ENCODE measurements around the gene CIDEC.

Gene CIDEC, protein sequence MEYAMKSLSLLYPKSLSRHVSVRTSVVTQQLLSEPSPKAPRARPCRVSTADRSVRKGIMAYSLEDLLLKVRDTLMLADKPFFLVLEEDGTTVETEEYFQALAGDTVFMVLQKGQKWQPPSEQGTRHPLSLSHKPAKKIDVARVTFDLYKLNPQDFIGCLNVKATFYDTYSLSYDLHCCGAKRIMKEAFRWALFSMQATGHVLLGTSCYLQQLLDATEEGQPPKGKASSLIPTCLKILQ

DNA sequence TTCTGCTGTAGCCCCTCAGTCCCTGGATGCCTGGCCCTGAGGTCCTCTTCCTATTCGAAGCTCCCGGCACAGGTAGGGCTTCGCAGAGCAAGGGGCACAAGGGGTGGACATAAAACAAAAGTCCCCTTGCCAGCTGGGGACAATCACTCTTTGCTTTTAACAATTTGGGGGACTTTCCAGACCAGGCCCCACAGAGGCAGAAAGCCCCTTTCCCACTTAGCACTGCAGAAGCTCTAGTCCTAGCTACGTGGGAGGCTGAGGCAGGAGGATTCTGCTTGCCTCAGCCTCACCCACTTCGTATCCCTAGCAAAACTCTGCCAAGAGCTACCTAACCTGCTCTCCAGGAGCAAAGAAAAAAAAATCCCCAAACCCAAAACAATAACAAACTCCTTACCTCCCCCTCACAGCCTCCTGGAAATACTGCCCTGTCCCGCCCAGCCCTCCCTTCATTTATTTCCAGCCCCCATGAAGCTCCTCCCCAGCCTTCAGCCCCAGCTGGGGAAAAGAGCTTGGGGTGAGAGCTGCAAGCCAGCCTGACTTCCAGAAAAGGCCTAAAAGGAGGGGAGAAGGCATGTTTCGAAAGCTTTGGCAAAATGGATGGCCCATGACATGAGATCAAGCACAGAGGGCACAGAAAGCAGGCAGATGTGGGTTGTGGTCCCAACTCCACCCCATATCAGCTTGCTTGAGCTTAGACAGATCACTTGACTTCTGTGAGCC, at the start of gene CIDEC:
CIDEC (minus strand) TSS at position 424 of the 720 bp plus-strand sequence. CDS start 1,767 bp downstream, outside the sequence.
- no peak for DNase-seq (ENCODE audit: low read depth in 2 of 2)

DNA sequence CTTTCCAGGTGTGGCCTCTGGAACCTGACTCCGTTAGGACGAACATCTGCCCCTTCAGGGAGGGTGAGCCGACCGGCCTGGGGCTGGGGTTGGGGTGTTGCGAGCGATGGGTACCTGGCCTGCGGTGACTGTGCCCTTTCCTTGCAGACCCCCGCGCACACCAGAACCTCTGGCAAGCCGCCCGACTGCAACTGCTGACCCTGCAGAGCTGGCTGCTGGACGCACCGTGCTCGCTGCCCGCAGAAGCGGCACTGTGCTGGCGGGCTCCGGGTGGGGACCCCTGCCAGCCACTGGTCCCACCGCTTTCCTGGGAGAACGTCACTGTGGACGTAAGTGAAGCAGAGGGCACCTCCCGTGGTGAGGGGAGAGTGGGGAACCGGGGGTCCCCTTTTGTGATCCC, 48.1 kb upstream of the CIDEC start:
- DNase-seq (ENCODE audit: low read depth in 2 of 2): no peak

DNA sequence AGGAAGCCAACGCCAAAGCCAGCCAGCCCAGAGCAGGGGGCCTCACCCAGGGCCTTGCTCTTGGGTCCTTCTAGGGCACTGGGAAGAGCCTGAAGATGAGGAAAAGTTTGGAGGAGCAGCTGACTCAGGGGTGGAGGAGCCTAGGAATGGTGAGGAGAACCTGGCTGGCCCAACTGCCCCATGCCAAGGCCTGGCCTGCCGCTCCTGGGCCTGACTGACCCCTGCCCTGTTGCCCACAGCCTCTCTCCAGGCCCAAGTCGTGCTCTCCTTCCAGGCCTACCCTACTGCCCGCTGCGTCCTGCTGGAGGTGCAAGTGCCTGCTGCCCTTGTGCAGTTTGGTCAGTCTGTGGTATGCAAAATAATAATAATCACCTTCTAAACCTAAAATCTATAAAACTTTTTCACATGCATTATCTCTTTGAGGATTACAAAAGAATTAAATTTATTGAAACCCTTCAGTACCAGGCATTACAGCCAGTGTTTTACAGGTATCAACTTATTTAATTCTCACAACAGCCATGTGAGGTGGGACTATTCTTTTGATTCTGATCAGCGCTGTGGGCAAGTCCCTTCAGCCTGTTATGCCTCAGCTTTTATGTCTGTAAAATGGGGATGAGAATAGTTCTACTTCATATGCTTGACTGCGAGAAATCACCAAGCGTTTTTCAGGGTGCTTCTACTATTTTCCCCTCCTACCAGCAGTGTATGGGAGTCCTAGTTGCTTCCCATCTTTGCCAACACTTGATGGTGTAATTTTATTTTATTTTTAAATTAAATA, 38.4 kb upstream of the CIDEC start:
- DNase-seq (ENCODE audit: low read depth in 2 of 2): no peak

DNA sequence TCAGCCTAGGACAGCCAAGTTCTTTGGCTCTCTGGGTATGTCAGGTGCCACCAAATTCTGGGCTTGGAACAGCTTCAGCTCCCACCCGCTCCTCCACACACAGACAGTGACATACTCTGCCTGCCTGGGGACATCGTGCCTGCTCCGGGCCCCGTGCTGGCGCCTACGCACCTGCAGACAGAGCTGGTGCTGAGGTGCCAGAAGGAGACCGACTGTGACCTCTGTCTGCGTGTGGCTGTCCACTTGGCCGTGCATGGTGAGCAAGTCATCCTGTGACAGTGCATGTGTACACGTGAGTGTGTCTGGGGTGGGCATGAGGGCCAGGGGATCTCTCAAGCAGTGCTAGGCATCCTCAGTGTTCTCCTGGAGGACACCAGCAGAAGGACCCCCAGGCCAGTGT, 37.8 kb upstream of the CIDEC start:
- DNase-seq (ENCODE audit: low read depth in 2 of 2): no peak

DNA sequence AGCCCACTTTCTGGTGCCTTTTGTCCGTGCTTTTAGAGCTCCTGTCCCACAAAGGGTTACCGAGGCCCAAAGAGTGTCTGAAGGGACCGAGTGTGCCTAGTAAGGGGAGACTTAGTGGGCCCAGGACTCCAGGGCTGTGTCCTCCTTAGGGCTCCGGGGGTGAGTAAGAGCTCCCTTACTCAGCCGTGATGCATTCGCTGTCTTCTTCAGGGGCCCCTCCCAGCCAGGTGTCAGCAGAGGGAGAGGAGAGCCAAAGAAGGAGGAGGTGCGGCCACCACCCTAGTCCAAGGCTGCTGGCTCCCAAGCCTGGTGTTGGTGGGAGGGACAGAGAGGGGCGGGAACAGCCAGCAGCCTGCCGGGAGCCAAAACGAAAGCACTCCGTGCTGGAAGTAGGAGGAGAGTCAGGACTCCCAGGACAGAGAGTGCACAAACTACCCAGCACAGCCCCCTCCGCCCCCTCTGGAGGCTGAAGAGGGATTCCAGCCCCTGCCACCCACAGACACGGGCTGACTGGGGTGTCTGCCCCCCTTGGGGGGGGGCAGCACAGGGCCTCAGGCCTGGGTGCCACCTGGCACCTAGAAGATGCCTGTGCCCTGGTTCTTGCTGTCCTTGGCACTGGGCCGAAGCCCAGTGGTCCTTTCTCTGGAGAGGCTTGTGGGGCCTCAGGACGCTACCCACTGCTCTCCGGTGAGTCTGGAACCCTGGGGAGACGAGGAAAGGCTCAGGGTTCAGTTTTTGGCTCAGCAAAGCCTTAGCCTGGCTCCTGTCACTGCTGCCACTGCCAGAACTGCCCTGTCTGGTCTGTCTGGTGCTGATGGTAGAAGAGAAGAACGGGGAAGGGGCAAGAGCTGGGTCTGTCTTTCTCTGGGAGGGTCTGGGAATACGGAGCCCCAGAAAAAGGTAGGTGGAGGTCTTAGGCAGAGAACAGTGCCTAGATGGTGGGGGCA, 37.0 kb upstream of the CIDEC start, which contains the start of gene IL17RC:
IL17RC (plus strand) TSS at position 365 of the 947 bp plus-strand sequence; CDS start at position 583, 218 bp downstream.
- DNase-seq (ENCODE audit: low read depth in 2 of 2): peak; percentile 26 to 32

DNA sequence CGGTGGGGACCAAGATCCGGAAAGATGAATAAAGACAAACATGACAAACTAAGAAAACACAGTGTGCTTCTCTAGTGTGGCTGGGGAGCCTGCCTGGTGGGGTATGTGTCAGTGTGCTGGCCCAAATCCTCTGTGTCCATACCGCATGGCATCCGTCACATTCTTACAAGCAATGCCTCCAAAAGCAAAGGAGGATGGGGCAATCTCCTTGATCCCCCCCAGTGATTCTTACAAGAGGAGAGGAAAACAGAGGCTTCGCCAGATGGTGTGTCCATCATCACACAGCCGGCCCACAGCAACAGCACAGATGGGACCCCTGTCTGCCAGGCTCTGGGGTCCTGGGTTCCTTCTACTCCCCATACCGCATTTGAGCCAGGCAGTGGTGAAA, 36.3 kb upstream of the CIDEC start:
- no peak for DNase-seq (ENCODE audit: low read depth in 2 of 2)

DNA sequence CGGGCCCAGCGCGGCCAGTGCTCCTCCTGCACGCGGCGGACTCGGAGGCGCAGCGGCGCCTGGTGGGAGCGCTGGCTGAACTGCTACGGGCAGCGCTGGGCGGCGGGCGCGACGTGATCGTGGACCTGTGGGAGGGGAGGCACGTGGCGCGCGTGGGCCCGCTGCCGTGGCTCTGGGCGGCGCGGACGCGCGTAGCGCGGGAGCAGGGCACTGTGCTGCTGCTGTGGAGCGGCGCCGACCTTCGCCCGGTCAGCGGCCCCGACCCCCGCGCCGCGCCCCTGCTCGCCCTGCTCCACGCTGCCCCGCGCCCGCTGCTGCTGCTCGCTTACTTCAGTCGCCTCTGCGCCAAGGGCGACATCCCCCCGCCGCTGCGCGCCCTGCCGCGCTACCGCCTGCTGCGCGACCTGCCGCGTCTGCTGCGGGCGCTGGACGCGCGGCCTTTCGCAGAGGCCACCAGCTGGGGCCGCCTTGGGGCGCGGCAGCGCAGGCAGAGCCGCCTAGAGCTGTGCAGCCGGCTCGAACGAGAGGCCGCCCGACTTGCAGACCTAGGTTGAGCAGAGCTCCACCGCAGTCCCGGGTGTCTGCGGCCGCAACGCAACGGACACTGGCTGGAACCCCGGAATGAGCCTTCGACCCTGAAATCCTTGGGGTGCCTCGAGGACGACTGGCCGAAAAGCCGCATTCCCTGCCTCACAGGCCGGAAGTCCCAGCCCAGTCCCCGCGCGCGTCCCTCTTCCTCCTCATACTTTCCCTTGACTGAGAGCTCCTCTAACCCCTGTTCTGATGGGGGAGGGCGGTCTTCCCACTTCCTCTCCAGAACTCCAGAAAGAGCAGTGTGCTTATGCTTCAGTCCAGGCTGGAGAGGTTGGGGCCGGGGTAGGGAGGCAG, 35.4 kb upstream of the CIDEC start:
- no peak for DNase-seq (ENCODE audit: low read depth in 2 of 2)

DNA sequence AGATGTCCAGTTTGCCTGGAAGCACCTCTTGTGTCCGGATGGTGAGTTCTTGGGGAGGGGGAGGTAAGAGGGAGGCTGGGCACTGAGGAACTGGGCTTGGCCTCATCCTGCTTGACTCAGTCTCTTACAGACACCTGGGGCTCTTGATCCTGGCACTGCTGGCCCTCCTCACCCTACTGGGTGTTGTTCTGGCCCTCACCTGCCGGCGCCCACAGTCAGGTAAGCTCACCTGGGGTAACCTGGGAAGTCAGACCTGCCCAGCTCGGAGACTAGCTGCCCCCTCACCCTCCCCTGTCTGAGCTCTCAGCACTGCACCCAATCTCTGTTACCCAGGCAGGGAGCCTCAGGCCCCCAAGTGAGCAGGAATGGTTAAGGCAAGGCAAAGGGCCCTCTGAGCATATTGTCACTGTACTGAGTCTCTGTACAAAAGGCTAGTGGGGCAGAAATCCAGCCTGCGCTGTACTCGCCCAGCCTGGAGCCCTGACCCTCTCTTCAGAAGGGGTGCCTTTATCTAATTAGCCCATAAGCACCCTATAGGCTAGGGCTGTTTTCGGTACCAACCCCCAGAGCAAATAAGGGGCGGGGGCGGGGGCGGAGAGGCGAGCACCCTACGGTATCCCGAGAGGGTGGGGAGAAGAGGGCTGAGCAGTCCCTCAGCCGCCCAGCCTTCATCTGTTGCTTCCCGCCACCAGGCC, 34.7 kb upstream of the CIDEC start:
- no peak for DNase-seq (ENCODE audit: low read depth in 2 of 2)

DNA sequence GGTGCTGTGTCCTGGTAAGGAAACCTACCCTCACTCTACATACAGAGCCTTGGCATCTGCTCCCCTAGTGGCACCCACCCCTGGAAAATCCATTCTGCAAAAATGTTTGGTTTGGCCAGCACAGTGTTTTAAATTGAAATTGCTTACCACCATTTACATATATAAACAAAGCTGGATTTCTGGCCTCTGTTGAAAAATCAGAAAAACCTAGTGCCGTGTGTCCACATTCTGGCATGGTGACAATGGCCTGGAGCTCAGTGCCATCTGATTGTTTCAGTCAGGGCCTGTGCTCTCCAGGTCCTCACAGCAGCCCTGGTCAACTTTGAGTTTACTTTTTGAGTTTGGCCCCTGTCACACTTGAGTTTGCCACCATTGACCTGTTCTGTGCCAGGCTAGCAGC, 34.0 kb upstream of the CIDEC start:
- DNase-seq (ENCODE audit: low read depth in 2 of 2): no peak

DNA sequence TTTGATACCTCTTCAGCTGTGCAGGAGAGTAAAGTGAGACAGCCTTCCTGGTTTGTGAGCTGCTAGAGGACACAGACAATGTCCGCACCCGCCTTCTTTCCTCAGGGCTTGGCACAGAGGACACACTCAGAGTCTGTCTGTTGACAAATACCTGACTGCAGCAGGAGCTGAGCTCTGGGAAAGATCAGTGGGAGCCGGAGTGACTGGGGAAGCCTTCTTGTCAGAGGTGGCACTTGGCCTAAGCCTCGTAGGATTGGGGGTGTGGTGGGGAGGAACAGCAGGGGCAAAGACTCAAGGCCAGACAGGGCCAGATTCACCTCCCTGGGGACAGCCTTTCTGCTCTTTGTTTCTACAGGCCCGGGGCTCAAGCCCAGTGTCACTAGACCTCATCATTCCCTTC, 33.5 kb upstream of the CIDEC start:
- no peak for DNase-seq (ENCODE audit: low read depth in 2 of 2)

DNA sequence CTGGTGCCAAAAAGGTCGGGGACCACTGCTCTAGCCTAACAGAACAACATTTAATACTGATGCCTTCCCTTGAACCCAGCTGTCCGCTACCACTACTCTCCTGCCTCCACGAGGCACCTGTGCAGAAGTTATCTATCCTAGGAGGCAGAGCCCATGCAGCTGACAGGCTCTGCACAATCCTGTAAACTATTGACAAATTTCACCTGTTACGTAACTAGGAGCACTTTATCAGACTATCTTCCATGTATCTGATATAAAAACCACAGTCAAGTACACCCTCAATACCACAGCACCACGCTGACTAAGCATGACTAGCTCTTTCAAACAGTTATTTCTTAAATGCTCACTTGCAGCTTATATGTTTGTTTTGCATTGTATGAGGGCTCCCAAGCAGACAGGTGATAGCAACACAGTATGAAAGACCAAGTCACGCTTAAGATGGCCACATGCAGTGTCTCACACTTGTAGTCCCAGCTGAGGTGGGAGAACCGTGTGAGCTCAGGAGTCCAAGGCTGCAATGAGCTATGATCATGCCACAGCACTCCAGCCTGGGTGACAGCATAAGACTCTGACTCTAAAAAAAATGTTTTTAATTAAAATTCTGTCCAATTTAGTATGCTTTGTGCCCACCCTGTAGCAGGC, 32.4 kb upstream of the CIDEC start:
- DNase-seq (ENCODE audit: low read depth in 2 of 2): no peak

DNA sequence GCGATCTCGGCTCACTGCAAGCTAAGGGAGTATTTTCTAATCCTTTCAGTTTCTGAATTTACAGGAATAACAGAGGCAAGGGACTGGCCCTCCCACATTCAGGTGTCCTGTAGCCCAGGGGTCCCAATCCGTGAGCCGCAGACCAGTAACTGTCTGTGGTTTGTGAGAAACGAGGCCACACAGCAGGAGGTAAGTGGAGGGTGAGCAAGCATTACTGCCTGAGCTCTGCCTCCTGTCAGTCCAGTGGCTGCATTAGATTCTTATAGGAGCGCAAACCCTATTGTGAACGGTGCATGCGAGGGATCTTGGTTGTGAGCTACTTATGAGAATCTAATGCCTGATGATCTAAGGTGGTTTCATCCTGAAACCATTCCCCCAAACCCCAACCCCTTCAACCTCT, 31.8 kb upstream of the CIDEC start:
- DNase-seq (ENCODE audit: low read depth in 2 of 2): no peak

DNA sequence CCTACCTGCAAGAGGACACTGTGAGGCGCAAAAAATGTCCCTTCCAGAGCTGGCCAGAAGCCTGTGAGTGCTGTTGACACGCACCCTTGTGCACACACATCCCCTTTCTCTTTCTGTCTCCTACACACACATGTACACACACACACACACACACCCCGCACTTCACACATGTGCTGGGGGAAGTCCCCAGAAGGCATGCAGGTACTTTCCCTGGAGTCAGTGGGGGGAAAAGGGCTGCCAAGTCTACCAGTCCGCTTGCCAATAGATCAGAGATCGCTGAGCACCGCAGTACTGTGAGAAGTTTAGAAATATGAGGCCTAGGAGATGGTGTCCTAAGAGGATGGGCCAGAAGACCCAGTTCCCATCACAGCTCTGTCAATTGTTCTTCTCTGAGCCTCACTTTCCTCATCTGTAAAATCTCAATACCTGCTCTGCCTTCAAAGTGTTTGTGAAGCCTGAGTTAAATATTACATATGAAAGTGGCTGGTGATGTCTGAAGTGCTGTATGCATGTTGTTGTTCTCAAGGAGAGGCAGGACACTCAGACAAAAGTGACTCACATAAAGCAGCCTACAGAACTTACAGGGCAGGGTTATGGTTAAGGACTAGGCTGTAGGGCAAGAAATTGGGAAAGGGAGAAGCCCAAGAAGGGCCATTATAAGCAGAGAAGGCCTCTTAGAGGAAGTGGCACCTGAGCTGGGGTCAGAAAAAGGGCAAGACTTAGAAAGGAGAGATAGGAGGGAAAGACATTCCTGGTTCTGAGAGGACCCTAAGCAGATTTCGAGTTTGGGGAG, 29.4 kb upstream of the CIDEC start:
- DNase-seq (ENCODE audit: low read depth in 2 of 2): no peak

DNA sequence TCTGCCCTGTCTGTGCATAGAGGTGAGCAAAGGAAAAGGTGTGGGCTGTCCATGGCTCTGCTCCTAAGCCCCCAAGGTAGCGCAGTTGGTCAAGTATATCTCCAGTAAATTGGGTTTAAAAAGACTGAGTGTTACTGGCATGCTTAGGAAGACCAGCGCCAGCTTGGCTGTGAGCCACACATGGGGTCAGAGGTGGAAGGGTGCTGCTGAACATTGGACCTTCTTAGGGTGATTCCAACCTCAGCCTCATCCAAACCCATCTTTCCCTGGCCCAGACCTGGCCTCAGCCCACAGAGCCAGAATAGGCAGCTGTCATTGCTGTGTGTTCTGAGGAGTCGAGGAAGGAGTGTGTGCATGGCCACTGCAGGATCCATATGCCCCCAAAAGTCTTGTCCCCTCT, 28.2 kb upstream of the CIDEC start:
- no peak for DNase-seq (ENCODE audit: low read depth in 2 of 2)

DNA sequence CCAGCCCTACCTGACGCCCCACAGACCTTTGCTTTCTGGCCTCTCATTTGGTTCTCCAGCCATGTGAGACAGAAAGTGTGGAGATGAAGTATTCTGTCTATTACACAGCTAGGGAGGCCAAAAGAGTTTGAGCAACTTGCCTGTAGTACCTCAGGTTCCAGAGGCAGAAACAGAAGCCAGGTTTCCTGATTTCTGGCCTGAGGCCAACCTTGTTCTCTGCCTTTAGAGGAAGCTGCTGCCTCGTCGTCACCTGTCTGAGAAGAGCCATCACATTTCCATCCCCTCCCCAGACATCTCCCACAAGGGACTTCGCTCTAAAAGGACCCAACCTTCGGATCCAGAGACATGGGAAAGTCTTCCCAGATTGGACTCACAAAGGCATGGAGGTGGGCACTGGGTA, 26.4 kb upstream of the CIDEC start:
- no peak for DNase-seq (ENCODE audit: low read depth in 2 of 2)

DNA sequence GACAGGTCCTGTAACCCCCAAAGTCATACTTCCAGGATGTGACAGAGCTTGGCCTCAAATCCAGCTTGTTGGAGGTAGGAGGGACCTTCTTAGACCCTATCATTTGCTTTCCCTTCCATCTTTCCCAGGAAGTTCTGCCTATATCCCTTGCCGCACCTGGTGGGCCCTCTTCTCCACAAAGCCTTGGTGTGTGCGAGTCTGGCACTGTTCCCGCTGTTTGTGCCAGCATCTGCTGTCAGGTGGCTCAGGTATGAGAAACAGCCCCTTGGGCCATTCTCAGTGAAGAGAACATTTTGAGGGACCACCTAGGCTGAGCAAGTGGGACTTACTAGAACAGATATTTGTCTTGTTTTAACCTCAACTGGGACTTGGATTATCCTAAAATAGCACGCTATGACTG, 23.9 kb upstream of the CIDEC start:
- DNase-seq (ENCODE audit: low read depth in 2 of 2): no peak

DNA sequence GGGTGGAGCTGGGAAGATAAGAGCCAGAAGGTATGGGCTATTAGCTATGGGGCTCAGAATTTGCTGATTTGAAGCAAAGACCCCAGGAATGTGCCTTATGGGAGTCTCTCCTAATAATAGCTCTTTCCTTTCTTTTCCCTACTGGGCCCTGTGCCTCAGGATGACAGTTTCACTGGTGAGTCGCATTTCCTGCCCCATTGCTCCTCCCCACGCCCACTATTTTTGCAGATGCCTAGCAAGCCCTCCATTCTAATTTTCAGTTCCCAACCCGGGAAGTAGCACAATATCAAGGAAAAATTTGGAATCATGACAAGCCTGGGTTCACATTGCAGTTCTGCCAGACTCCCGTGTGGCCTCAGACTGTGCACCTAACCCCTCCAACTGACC, 23.2 kb upstream of the CIDEC start:
- no peak for DNase-seq (ENCODE audit: low read depth in 2 of 2)

DNA sequence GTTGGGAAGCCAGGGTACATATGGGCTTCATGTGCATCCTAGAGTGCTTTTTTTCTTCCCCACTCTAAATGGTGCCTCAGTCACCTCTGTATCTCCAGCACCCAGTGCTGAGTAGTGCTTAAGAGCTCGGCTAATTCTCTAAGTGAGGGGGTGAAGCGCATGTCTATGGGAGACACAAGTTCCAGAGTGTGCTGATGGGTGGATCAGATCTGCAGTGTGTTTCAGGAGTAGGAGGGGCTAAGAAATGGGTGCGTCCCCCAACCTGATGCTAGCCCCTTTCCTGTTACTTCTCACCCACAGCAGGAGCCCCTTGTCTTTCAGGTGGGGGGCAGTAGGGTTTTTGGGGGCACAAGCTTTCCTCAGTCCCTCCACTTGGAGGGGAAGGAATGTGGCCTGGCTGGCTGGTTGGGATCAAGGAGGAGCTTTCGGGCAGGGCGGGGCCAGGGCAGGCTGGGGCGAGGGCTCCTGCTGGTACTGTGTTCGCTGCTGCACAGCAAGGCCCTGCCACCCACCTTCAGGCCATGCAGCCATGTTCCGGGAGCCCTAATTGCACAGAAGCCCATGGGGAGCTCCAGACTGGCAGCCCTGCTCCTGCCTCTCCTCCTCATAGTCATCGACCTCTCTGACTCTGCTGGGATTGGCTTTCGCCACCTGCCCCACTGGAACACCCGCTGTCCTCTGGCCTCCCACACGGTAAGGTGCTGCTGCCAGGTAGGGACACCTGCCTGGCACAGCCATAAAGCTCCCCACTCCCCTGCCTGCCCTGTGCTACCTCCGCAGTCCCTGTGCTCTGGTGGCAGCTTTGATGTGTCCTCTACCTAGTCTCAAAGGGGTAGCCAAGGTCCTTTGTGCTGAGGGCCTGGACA, 22.6 kb upstream of the CIDEC start, which contains the start of gene IL17RE:
IL17RE (plus strand) TSS at position 477 of the 866 bp plus-strand sequence; CDS start at position 562, 85 bp downstream.
- DNase-seq (ENCODE audit: low read depth in 2 of 2): no peak

Data from stimulated activated CD8-positive, alpha-beta memory T cell treated with anti-CD3 and anti-CD28 coated beads, Interleukin-15, amount 100 ng/mL, for 48 hours (primary cell).